Fibroblast of skin of back (primary cell): ENCODE results near the gene DGKE.

ENCODE experiments used
- DNase-seq: peaks from one replicate; pipeline ENCODE4 v3.0.0-alpha.2; 2013

Gene DGKE

DNA sequence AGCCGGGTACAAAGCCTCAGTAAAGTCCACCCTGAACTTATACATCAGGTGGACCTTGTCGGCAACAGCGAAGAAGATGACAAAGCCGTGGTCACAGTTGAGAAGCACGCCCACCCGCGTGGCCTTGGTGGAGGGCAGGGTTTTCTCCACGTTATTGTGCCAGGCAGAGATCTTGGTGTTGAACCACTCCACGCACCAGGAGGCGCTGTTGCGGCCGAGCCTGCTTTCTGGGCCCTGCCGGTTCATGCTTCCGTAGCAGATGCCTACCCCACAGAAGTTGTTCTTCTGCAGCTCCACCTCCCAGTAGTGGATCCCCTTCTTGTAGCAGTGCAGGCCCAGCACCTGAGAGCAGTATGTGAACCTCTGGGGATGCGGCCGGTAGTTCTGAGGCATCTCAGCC lies 57.8 kb downstream of the DGKE start:
- DNase-seq, result no peak

DNA sequence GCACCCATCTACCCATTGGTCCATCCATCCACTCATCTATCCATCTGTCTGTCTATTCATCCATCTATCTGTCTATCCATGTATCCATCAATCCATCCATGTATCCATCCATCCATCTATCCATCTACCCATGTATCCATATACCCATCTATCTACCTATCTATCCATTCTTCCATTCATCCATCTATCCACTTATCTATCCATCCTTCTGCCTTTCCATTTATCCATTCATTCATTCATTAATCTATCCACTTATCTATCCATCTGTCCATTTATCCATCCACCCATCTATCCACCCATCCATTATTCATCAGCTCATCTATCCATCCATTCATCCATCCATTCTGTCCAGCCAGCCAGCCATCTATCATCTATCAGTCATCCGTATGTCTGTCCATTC lies 58.4 kb downstream of the DGKE start:
- no peak for DNase-seq

DNA sequence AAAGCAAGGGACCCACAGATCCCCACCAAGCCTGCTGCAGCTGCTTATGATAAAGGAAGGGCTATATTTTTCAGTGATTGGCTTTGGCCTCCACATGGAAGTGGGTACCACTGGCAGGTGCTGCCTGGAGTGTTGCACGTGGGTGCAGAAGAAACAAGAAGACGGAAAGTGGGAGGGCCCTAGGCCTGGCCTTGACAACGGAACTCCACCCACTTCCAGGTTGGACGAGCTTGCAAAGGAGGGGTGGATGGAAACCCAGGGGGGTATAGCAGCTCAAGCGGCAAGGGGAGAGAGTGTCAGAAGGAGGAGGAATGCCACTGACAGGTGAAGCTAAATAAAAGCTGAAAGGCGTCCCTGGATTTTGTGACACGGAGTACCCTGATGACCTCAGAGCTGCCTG lies 59.6 kb downstream of the DGKE start:
- no peak for DNase-seq

DNA sequence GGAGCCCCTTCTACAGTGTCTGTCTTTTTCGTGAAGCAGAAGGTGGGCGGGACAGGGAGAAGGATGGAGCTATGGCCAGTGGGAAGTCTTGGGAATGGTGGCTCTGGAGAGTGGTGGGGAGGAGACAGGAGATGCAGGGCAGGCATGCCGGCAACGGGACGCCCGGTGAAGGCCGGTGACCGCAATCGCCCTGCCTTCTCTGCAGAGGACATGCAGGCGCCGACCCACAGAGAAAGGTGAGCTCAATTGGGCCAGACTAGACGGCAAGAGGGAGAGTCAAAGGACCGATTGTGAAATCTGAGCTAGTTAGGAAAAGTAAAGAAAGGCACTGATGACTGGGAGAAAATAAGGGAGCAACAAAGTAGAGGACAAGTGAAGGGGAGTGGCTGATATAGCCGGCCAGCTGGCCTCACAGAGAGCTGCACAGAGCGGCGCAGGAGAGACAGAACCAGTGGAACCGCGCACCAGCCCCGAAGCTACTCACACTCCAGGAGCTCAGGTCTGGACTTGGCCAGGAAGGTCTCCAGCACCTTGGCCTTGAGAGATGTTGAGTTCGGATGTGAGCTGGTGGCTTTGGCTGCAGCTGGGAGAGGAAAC lies 61.0 kb downstream of the DGKE start:
- DNase-seq, result no peak

DNA sequence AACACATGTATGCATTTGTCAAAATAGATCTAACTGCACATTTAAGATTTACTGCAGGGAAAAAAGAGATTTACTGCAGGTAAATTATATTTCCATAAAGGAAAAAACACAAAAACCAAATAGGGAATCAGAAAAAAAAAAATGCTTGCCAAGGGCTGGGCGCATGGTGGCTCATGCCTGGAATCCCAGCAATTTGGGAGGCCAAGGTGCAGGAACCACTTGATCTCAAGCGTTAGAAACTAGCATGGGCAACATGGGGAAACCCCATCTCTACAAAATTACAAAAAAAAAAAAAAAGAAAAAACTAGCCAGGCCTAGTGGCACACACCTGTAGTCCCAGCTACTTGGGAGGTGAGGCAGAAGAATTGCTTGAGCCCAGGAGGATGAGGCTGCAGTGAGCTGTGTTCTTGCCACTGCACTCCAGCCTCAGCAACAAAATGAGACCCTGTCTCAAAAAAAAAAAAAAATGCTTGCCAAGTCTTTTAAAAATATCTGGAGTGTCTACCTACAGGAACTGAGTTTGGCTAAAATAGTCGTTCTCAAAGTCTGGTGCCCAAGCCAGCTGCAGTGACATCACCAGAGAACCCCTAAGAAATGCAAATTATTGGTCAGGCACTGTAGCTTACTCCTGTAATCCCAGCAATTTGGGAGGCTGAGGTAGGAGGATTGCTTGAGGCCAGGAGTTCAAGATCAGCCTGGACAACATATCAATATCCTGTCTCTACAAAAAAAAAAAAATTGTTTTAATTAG lies 62.4 kb downstream of the DGKE start:
- DNase-seq, result no peak

DNA sequence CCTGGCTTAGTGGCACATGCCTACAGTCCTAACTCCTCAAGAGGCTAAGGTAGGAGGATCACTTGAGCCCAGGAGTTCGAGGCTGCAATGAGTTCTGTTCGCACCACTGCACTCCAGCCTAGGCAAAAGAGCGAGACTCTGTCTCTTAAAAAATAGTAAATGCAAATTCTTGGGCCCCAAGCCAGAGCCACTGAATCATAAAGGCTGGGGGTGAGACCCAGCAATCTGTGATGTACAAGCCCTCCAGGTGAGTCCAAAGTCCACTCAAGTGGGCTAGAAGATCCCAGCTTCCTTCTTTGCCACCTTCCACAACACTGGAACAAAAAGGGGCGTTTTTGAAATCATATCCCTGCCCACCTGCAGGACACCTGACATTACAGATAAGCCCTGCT lies 63.0 kb downstream of the DGKE start:
- DNase-seq, result no peak

DNA sequence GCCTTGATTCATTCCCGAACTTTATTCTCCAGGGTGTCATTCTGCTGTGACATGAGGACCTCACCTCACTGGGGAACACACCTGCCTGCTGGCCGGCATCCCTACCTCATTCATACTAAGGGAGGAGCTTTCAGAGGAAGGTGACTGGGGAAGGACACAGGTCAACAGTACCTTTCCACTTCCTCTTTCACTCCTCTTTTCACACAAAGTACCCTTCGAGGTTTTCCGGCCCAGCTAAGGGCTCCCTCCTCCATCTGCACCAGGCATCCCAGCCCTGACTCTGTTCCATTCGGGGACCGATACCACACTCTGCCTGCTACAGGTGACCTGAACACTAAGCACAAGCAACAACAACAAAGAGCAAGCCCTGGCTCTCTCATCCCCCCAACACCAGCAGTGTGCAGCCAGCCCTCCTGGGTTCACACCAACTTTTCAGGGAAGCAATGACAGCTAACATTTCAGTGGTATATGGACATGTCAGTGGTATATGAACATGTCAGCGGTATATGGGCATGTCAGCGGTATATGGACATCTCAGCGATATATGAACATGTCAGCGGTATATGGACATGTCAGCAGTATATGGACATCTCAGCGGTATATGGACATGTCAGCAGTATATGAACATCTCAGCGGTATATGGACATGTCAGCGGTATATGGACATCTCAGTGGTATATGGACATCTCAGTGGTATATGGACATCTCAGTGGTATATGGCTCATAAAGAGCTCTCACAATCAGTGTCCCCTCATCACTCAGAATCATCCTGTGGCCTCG lies 63.9 kb downstream of the DGKE start:
- no peak for DNase-seq

DNA sequence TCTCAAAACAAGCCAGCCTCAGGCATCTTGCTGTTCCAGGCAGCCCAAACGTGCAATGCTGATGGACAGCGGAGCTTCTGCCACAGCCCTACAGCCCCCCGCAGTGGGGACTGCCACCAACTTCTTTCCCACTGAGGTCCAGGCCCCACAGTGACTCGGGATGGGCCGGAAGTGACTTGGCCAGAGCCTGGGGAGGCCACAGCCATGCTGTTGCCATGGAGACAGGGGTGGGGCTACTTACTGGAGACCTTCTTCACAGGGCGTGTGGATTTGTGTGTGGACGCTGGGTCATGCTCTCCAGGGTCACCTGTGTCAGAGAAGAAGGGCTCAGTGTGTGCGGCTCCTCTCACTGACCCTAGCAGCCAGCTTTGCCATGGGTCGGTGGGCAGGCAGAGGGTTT lies 64.9 kb downstream of the DGKE start:
- no peak for DNase-seq

DNA sequence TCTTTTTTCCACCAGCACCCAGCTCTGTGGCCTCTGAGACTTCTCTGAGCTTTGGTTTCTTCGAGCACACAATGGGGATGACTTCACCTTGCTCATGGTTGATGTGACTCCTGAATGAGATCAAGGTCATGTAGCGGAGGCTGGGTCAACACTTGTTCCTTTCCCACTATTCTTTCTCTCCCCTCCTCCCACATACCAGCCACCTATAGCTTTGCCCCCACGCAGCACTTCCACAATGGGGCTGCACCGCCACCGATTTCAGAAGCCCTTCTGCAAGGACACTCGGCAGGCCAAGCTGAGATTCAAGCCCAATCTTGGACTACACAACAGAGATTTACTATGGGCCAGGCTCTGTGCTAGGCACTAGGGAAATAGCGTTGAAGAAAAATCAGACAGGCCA lies 65.5 kb downstream of the DGKE start:
- DNase-seq, result no peak

DNA sequence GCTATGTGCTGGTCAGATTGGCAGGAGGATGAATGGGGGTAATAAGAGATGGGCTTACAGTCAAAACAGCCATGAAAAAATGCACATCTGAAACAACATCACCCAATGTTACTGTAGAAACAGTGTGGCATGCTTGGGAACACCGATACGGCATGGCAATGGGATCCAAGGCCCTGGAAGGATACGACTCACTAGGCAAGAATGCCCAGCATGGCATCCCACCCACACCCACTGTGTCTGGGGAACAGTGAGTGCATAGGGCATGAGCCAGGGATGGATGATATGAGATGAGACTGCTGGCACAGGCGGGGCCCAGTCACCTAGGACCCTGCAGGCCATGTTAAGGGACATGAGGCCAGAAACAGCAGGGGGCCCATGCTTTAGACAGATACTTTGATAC lies 68.4 kb downstream of the DGKE start:
- DNase-seq, result peak; percentile 91

DNA sequence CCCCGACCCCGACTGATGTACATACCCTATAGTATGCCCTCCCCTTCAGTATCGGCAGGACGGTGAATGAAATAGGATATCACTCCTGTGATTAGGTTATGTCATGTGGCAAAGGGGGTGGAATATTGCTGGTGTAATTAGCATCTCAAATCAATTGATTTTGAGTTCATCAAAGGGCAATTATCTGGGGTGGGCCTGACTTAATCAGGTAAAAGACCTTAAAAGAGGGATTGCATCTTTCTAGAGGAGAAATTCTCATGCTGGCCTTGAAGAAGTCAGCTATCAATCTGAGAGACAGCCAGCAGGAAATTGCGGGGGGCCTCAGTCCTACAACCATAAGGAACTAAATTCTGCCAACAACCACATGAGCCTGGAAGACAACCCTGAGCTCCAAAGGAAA lies 69.6 kb downstream of the DGKE start:
- DNase-seq, result no peak

DNA sequence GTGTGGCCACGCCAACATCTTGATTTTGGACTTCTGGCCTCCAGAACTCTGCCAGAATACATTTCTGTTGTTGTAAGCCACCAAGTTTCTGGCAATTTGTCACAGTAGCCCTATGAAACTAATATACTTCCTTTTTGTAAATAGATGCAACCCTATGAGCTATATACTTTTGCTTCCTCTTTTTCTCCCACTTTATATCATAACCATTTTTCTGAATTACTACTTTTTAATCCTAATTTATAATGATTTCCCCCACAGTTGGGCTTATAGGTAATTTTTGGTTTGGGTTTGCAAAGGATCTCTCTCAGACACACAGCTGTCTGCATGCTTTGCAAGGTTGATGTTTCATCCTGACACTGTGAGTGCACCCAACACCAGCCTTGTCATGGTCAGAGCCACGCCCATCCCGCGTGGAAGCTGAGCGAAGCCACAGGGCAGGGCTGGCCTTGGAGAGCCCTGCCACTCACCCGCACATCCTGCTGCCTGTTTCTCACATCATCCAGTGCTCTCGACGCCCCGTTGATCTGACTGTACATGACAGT lies 74.1 kb downstream of the DGKE start:
- peak; percentile 15 for DNase-seq

DNA sequence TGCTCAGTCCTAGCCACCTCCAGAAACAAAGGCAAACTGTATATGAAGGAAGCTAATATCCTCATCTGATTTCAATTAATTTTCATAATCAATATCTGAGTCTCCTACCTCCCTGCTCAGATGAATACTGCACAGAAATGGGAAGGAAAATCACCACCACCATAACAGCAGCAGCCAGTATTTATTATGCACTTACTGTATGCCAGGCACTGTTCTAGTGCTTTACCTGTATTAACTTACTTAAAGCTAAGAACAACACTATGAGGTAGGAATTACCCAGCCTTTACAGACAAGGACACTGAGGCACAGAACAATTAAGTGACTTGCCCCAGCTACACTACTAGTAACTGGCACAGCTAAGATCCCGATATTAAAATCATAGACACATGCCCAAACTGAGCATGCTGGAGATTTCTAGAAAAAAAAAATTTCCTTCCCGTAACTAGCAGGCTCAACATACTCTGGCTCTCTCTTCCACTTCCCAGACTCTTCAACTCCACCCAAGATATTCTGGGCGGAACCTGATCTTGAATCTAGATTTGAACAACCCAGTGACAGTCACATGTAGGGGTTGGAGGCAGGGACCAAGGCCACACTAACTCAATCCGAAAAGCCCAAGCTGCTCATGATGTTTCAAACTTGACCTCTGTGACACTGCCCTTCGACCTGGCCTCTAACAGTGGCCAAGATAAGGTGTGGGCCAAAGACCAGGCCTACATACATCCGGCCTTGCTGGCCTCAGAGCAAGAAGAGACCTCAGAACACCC lies 76.0 kb downstream of the DGKE start:
- no peak for DNase-seq

DNA sequence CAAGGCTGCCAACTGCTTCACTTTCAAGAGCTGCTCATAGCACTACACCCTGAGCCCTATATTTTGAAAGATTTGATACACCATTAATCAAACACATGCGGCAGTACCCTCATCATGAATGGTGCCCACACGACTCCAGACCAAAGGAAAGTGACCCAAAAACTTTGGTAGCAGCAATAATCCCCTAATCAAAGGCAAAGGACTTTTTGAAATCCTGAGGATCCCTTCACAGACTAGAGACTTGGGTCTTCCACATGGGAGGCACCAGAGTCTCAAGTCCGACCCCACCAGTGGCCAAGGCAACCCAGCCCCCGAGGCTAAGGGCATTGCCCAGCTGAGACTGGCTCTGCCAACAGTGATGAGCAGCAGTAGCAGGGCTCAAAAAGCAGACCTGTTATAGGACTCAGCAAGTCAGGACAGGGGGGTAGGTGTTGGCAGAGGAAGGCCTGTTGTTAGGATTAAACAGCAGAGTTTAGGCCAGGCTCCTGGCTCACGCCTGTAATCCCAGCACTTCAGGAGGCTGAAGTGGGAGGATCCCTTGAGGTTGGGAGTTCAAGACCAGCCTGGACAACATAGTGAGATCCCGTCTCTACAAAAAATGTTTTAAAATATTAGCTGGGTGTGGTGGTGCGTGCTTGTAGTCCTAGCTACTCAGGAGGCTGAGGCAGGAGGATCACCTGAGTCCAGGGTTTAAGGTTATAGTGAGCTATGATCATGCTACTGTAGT lies 76.7 kb downstream of the DGKE start:
- no peak for DNase-seq

DNA sequence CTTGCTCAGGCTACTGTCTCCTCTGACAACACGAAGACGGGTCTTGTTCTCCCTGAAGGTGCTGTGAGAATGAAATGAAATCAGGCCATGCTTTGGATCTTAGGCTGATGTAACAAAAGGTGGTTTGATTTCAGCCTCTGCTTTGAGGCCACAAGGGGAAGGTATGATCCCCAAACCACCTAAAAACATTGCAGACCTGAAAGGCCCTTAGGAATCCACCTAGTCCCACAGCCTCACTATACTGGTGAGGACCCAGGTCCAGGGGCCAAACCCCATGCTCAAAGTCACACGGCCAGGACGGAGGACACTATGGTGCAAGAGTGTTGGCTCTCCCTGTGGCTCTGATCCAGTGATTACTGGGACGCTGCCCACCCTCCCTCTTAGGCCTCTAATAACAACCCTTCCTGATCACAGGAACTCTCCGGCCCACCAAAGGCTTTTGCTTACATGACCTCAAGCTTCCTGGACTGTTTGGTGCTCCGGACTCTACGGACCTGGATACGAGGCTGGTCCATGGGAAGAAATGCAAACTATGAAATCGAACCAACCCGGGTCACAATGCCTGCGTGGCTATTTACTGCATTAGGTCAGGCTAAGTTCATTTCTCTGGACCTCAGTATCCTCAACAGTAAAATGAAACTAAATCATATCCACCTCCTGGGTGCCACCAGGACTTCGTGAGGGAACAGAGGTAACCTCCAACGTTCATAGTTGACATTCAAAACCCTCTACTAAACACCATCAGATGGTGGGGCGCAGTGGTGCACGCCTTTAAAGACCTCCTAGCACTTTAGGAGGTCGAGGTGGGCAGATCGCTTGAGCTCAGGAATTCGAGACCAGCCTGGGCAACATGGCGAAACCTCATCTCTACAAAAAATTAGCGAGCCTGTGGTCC lies 78.4 kb downstream of the DGKE start:
- no peak for DNase-seq

DNA sequence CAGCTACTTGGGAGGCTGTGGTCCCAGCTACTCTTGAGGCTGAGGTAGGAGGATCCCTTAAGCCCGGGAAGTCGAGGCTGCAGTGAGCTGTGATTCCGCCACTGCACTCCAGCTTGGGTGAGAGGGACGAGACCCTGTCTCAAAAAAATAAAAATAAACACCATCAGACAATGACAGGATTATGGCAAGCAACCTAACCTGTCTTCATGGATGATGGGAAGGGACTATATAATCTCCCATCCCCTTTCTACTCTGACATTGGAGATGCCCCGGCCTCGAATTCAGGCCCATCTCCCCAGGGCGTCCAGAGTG lies 79.0 kb downstream of the DGKE start:
- no peak for DNase-seq

DNA sequence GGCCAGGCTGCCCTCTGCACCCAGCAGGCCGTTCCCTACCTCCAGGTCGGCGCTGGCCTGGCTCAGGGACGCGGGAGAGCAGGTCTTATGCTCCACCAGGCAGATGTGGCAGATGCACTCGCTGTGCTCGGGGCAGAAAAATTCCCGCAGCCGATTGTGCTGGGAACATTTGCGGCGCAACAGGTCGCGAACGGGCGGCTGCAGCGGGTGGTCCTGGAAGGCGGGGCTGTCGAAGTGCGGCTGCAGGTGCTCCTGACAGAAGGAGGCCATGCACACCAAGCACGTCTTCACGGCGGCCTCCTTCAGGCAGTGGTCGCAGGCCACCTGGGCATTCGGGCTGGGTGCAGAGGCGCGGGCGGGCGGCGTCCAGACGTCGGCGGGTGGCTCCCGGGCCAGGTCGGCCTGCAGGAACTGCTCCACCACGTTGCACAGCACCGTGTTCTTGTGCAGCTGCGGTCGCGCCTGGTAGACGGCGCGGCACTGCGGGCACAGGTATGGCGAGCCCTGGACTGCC lies 79.5 kb downstream of the DGKE start:
- DNase-seq, result no peak

DNA sequence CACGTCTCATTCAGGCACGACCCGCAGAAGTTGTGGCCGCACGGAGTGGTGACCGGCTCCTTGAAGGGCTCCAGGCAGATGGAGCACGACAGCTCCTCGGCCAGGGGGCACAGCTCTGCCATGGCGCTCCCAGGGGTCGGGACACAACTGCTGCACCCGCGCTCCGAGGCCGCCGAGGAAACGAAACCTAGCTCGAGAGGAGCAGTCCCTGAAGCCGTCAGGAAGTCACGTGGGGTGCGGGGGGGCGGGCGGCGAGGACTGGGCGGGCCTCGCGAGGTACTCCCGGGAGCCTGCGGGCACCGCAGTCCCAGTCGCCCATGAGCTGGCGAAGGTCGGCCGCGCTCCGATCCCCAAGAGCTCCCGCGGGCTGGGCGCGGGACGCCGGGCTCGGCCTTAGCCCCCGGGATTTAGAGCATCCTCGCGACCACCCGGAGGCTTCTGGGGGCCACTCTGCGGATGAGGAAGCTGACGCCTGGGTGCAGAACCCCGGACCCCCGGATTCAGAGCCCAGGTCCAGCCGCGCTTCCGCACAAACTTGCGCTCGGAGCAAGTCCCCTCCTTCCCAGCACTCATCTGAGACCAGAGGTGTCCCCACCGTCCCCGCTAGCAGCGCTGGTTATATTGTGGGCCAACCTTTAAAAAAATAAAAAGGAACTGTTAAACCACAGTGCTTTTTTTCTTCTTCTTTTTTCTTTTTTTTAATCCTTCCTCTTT lies 80.1 kb downstream of the DGKE start, which contains the start of gene TRIM25:
Gene TRIM25, minus strand, starts transcription at position 183 of the 714 bp plus-strand sequence. Its CDS starts 61 bp downstream, at position 122.
- peak; percentile 89 for DNase-seq

DNA sequence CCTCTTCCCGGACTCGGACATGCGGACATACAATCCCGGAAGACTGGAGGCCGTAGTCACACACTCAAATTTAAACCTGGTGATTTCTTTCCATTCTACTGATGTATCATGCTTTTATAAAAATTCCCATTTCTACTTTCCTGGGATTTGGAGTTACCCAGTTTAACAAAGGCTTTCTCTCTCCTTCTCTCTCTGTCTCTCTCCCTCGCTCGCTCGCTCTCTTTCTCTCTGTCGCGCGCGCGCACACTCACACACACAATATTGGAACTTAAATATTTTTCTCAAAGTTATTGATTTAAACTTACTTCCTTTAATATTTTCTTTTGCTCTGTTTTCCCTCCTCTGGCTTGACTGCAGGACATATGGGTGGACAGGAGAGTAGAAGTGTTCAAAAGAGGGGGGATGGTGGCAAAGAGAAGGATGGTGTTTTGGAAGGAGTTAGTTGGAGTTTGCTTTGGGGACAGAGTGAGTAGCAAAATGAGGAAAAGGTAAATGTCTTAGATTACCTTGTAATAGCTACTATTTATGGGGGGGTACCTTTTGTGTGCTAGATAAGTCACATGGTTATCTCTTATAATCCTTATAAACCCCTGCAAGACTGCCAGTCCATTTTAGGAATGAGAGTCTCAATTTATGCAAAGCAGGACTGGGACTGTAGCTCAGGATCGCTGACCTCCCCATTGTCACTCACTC lies 80.8 kb downstream of the DGKE start:
- no peak for DNase-seq
